GM15510 (cell line): ENCODE data around the gene YIPF3.

Experiments used
- POLR2A ChIP-seq: IDR thresholded peaks from 3 replicates; pipeline ENCODE4 v1.6.1; 2011; ENCODE audit warnings: borderline replicate concordance; ENCODE audit not compliant: insufficient read length; ENCODE audit errors: extremely low read depth

Gene YIPF3

DNA sequence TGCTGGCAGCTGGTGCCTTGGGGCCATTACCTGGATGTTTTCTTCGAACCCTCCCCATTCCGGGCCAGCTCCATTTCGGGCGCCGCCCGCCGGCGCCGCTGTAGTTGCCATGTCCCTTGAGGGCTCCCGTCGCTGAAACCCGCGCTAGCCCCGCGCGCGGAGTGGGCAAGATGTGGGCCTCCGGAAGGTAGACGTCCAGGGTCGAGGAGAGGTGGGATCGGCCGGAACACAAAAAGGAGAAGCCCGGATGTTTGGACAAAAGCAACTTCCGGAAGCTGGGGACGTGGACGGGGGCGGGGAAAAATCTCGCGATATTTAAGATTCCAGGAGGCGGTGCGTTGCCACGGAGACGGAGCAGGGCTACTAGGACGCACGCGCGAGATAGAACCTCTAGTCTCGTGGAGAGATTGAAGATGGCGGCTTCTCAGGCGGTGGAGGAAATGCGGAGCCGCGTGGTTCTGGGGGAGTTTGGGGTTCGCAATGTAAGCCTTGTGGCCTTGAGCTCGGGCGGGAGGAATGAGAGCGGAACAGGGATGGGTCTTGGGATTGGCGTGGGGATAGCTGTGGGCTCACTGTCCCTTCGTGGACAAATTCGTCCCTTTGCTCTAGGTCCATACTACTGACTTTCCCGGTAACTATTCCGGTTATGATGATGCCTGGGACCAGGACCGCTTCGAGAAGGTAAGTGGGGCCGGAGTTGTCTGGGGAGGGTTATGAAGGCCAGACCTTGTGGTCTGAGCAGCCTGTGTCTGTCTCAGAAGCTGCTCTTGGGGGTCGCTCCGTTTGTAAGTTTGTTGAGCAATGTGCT lies at the start of gene YIPF3, which contains the start of gene POLR1C:
Gene YIPF3, minus strand, starts transcription at position 230 of the 808 bp plus-strand sequence. Its CDS starts 119 bp downstream, at position 111.
Gene POLR1C, plus strand, starts transcription at position 393 of the 808 bp plus-strand sequence. Its CDS starts 21 bp downstream, at position 414.
- peak; percentile 89 for TF ChIP-seq POLR2A

GRCh38 chr6:43559328-43559727 lies 42.6 kb upstream of the YIPF3 start:
- TF ChIP-seq POLR2A = no peak

GRCh38 chr6:43547222-43547621 lies 30.5 kb upstream of the YIPF3 start:
- no peak for TF ChIP-seq POLR2A

GRCh38 chr6:43544461-43544860 lies 27.7 kb upstream of the YIPF3 start:
- no peak for TF ChIP-seq POLR2A

GRCh38 chr6:43541774-43542471 lies 25.2 kb upstream of the YIPF3 start:
- TF ChIP-seq POLR2A = no peak

DNA sequence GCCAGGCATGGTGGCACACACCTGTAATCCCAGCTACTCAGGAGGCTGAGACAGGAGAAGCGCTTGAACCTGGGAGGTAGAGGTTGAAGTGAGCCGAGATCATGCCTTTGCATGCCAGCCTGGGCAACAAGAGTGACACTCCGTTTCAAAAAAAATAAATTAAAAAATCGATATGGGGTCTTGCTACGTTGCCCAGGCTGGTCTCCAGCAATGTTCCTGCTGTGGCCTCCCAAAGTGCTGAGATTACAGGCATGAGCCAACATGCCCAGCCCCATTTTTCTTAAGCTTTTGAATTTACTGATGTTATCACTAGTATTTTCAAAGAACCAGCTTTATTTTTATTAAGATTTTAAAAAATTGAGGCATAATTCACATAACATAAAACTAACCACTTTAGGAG lies 23.8 kb upstream of the YIPF3 start:
- no peak for TF ChIP-seq POLR2A

GRCh38 chr6:43532201-43532600 lies 15.5 kb upstream of the YIPF3 start:
- TF ChIP-seq POLR2A = no peak

GRCh38 chr6:43524483-43524961 lies 7.8 kb upstream of the YIPF3 start:
- TF ChIP-seq POLR2A = no peak

DNA sequence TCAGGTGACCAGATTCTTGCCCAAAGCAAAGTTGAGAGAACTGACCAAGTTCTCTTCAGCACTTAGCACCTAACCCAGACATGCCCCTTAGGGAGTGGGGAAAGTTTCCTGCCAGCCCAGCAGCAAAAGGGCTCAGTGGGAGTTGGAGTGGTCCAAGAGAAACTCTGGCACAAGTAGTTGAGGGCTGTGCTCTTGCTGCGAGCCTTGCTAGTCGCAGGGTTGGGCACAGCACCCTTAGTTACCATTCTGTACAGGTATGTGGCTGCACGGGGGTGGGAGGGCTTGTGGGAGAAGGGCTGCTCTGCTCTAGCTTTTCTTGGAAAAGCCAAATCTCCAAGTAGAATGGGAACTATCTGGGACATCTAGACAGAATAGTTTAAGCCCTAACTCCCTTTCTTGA lies 6.6 kb upstream of the YIPF3 start:
- no peak for TF ChIP-seq POLR2A

DNA sequence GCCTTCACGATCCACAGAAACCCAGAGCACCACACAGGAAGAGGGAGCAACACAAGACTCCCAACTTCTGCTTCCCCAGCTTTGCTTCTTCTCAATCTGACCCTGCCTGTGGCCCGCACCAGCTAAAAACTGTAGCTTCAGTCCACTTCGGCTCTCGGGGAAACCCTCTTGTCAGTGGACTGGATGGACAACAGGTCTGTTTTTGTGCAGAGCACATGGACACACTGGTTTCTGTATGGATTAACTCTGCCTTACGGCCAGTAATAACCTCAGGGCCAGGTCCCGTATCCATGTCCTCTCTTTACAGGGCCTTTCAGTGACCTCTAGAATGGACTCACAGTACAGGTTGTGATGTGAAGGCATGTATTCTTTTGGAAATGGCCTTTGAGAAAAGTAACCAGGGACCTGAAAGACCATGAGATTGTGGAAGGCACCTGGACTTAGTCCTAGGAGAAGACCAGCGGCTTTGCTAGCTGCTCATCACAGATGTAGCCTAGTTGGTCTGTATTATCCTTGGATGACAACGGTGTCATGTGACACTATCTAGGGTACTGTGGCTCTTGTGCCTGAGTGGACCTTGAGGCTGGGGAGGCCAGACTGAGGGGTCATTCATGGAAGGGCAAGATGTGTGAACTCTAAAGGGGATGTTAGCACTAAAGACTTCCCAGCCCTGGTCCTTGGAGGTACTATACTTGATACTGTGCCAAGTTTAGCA lies 6.0 kb upstream of the YIPF3 start:
- no peak for TF ChIP-seq POLR2A

DNA sequence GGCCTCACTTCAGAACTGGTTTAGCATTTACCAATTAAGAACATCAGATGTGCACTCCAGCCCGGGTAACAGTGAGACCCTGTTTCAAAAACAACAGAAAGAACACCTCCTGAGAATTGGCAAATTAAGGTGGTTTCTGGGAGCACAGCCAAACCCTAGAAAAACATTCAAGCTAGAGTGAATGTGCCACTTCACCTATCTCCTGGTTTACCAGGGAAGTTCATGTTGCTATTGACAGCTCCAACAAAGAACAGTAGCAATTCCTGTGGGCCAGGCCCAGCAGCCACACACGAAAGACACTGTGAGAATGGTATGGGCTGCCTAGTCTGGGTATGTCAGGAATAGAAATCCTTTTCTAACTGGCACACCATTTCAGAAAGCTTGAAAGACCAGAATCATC lies 5.1 kb upstream of the YIPF3 start:
- TF ChIP-seq POLR2A = no peak

GRCh38 chr6:43520097-43520496 lies 3.4 kb upstream of the YIPF3 start:
- no peak for TF ChIP-seq POLR2A

- TF ChIP-seq POLR2A = no peak
Measured at GRCh38 chr6:43517505-43518357, 1.0 kb upstream of the YIPF3 start.

- TF ChIP-seq POLR2A = no peak
Measured at GRCh38 chr6:43516367-43516696, 394 bp downstream of the YIPF3 start.
